ENCODE results near the gene BCAR3.

BCAR3 gene

GRCh38 chr1:93712741-93713140 lies 31.1 kb upstream of the BCAR3 start:
- H3K27ac ChIP-seq, result no peak overlapping the region
- no peaks in the 10 kb centered on the region for H3K9me3 ChIP-seq
- H3K27me3 ChIP-seq, result peaks cover 50% of the 10 kb centered on the region
- H3K36me3 ChIP-seq, result no peaks in the 10 kb centered on the region
- H3K4me3 ChIP-seq (ENCODE audit: low read depth in 1 of 2, low read length in 1 of 2), result no peak overlapping the region
- H3K4me1 ChIP-seq (ENCODE audit: control insufficient read depth in 1 of 2, insufficient read depth in 1 of 2, low read depth in 1 of 2, low read length in 1 of 2), result no peaks in the 10 kb centered on the region
- TF ChIP-seq CTCF (IDR thresholded peaks at IDR 0.05), result no peak

- Histone ChIP-seq H3K4me1 (ENCODE audit: control insufficient read depth in 1 of 2, insufficient read depth in 1 of 2, low read depth in 1 of 2, low read length in 1 of 2) (no peaks in the 10 kb centered on the region), H3K4me3 (ENCODE audit: low read depth in 1 of 2, low read length in 1 of 2) (no peak overlapping the region), H3K36me3 (no peaks in the 10 kb centered on the region), H3K27ac (no peak overlapping the region), H3K27me3 (peaks cover 51% of the 10 kb centered on the region), H3K9me3 (no peaks in the 10 kb centered on the region)
- no peak for TF ChIP-seq CTCF (IDR thresholded peaks at IDR 0.05)
These were observed 29.1 kb upstream of the BCAR3 start for GRCh38 chr1:93710499-93711453.

GRCh38 chr1:93708734-93709481 lies 27.3 kb upstream of the BCAR3 start:
- Histone ChIP-seq H3K4me1 (ENCODE audit: control insufficient read depth in 1 of 2, insufficient read depth in 1 of 2, low read depth in 1 of 2, low read length in 1 of 2) (no peaks in the 10 kb centered on the region), H3K27ac (no peak overlapping the region), H3K36me3 (no peaks in the 10 kb centered on the region), H3K27me3 (peaks cover 51% of the 10 kb centered on the region), H3K9me3 (no peaks in the 10 kb centered on the region), H3K4me3 (ENCODE audit: low read depth in 1 of 2, low read length in 1 of 2) (no peak overlapping the region)
- TF ChIP-seq CTCF (IDR thresholded peaks at IDR 0.05), result no peak

GRCh38 chr1:93707956-93708355 lies 26.3 kb upstream of the BCAR3 start:
- Histone ChIP-seq H3K27ac (no peak overlapping the region), H3K4me3 (ENCODE audit: low read depth in 1 of 2, low read length in 1 of 2) (no peak overlapping the region), H3K36me3 (no peaks in the 10 kb centered on the region), H3K27me3 (peaks cover 43% of the 10 kb centered on the region), H3K9me3 (no peaks in the 10 kb centered on the region), H3K4me1 (ENCODE audit: control insufficient read depth in 1 of 2, insufficient read depth in 1 of 2, low read depth in 1 of 2, low read length in 1 of 2) (no peaks in the 10 kb centered on the region)
- TF ChIP-seq CTCF (IDR thresholded peaks at IDR 0.05), result no peak

DNA sequence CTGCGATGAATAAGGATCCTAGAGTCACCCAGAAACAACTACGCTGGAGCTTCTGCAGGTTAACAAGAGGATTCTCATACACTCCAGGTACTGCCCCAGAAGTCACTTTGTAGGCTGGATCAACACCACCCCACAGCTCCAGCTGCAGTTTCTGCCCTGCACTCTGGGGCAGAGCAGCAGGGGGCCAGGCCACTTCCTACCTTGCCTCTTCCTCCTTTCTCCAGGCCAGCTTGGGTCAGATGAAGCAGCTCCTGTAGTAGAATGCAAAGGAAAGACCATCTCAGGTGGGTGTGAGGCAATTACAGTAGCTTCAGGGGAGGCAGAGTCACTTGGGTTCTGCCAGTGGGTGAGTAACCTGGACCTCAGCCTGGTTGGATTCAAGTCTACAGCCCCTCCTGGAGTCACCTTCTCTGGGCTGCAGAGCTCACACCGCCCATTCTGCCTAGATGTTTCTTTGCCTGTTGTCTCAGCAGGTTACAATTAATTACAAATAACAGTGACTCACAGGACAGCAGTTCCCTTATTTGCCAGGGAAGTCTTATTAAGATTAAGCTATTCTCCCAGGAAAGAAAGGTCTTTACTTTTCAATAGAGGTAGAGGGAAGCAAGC lies 24.4 kb upstream of the BCAR3 start:
- Histone ChIP-seq H3K9me3 (no peaks in the 10 kb centered on the region), H3K27ac (no peak overlapping the region), H3K36me3 (no peaks in the 10 kb centered on the region), H3K4me1 (ENCODE audit: control insufficient read depth in 1 of 2, insufficient read depth in 1 of 2, low read depth in 1 of 2, low read length in 1 of 2) (no peaks in the 10 kb centered on the region), H3K4me3 (ENCODE audit: low read depth in 1 of 2, low read length in 1 of 2) (no peak overlapping the region), H3K27me3 (peaks cover 32% of the 10 kb centered on the region)
- TF ChIP-seq CTCF (IDR thresholded peaks at IDR 0.05), result no peak

All from neutrophil (primary cell).